Colon (tissue), 2 donors: ENCODE data around the gene RAB1B.
"Not testable (repeated sequence)": the region's sequence is repeated elsewhere in the genome, so short reads cannot be mapped to it uniquely, and the experiment has no call there.

Source experiments
- FAIRE-seq: peaks from 2 replicates; lab custom pipeline; 2012; peaks lifted over from hg19 to GRCh38; lab: Jason Lieb, UNC
- donor health status: control.
- donor health status: control.

RAB1B gene

DNA sequence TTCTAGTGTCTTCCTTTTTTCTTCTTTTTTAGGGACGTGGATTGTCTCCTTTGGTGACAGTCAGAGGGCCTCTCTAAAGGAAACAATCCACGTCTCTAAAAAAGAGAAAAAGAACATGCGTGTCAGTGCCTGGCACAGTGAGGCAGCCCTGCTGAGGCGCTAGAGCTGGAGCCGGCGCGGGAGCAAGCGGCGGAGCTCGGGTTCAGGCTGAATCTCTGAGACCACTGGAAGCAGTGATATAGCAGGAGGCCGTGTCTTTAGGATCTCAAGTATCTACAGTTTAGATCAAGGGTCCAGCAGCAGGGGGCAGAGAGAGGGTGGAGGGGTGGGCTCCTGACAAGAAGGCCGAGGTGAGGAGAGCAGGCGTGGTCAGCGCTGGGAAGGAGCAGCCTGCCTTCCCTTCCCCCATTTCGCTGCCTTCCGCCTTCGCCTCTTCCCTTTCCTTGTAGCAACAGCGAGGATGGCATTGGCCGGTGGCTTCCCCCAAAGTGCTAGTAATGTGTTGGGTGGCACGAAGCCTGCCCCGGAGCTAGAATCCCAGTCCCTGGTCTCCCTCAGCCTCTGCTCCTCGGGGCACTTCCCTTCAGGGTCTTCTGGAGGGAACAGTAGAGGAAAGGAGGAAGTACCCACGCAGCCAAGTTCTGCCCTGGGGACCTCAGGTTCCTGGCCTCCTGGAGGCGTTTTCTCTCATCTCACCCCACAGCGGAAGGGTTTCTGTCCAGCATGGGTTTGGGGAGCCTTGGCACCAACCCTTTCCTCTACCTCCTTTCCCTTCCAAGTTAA, 28.2 kb upstream of the RAB1B start:
- no peak for FAIRE-seq

DNA sequence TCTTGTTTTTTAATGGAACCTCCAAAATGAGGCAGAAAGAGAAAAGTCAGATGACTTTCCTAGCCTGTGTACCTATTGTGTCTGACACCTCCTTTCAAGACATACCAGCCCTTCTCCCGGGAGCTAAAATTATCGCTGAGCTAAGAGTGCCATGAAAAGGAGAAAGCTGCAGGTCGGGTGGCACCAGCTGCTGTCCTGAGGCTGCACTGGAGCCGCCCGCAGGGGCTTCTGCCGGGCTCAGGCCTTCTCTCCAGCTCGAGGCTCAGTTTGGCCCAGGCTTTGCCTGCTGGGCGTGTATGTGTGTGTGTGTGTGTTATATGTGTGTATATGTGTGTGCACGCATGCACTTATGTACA, 27.7 kb upstream of the RAB1B start:
- no peak for FAIRE-seq

DNA sequence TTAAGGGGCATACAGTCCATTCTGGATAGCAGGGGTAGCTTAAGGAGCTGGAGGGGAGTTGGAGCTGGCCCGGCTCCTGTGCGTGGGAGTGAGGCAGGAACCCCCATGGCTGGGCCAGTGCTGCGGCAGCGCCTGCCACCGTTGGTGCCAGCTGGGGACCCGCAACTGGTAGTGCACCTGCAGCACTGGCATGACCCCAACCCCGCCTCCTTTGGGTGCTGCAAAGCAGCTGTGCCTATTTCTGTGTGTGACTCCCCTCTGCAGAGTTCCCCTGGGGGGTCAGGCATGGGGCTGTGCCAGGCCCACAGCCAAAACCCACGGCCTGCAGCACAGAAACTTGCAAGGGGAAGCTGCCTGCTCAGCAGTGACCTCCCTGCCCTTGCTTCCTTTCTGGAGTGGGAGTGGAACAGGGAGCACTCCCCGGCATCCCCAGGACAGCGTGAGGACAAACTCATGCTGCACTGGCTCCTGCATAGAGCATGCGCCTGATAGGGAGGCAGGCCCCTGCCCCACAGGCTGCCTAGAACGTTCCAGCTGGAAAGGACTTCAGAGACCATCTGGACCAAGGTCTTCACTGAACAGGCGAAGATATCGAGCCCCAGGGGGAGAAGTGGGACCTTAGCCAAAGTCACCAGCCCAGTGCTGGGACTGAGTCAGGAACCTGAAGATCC, 26.2 kb upstream of the RAB1B start:
- FAIRE-seq, result no peak

DNA sequence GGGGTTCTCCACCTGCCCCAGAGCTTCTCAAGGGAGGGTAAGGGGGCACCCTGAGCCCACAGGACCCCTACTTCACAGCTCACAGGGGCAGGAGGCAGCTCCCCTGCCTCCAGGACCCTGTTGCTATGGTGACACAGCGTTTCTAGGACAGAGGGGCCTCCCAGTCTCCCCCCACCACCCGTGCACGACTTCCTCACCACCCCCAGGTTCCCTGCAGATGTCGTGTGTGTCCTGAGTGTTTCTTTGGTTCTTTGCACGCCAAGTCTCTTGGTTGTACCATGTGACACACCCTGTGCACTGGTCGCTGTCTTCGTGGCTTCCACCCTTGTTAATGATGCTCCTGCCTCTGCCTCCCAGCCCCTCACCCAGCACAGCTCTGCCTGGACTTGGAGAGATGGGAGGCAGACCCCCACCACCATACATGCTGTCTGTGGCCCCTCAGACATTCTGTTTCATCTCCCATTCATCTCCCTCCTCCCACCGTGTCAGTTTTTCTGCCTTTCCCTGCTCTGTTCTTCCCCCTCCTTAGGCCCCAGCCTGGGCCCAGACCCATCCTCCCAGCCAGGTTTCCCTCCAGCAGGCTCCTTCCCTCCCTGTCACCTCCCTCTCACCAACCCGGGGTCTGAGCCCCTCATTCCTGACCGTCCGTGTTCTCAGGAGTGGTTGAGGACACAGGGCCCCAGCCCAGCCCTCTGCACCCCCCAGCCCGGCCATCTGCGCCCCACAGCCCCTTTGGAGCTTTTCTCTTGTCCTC, 24.5 kb upstream of the RAB1B start:
- no peak for FAIRE-seq

DNA sequence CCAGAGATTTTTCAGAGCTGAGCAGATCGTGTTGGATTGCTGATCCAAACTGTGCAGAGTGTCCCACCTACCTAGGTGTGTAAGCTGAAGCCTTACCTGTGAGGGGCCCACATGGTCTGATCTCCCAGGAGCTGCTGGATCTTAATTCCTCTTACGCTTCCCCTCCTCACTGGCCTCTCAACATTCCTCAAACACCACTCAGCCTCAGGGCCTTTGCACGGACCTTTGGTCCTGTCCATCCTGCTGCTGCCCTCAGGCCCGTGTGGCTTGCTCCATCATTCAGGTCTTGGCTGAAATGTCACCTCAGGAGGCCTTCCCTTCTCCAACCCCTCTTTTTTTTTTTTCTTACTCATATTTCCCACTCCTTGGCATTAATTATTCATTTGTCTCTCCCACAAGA, 21.1 kb upstream of the RAB1B start:
- FAIRE-seq, result no peak

DNA sequence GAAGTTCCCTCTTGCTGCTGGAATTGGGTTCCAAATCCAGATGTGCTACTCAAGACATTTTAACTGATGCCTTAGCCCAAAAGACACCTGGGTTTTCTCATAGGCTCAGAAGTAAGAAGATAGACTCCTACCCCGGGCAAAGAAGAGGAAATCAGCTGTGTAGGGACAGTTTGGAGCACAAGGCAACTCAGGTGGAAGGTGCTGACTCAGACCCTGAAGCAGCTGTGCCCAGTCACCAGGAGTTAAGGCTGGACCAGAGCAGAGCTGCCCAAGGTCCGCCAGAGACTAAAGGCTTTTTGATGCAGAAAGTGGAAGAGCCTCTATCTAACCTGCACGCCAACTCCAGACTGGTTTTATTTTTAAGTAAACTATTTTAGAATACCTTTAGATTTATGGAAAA, 20.6 kb upstream of the RAB1B start:
- no peak for FAIRE-seq

DNA sequence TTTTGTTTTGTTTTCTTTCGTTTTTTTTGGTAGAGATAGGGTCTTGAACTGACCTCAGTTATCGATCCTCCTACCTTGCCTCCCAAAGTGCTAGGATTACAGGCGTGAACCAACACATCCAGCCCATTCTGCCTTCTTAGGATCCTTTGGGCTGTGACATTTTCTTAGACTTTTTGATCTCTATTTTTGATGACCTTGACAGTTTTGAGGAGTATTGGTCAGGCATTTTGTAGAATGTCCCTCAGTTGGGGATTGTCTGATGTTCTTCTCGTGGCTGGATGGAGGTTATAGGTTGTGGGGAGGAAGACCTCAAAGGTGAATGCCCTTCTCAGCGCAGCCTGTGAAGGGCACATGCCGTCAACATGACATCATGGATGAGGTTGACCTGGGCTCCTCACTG, 19.5 kb upstream of the RAB1B start:
- FAIRE-seq, result no peak

DNA sequence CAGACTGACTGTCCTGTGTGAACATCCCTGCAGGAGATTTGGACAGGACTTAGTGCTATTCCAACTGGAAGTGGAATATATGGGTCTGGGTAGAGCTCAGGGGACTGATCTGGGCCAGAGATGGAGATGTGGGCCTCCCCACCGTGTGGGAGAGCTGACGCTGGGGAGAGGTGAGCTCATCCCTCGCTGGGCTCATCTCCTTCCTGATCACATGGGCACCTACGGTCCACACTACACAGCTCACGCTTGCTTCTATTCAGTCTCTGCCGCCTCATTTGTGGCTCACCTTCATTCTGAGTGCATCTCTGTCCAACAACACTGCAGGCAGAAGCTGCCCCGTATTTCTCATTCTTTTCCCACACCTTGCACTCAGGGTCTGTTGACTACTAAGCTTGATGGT, 16.6 kb upstream of the RAB1B start:
- no peak for FAIRE-seq

DNA sequence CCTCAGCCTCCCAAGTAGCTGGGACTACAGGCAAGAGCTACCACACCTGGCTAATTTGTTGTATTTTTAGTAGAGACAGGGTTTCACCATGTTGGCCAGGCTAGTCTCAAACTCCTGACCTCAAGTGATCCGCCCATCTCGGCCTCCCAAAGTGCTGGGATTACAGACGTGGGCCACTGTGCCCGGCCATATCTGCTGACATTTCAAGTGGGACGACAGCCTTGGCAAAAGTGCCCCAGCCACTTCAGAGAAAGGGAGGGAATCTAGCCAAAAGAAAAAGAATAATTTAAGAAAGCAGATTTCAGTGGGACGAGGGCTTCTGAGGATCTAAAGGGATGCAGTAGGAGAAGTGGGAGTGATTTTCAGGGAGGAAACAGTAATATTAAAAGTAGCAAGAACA, 15.4 kb upstream of the RAB1B start:
- not testable (repeated sequence) for FAIRE-seq

DNA sequence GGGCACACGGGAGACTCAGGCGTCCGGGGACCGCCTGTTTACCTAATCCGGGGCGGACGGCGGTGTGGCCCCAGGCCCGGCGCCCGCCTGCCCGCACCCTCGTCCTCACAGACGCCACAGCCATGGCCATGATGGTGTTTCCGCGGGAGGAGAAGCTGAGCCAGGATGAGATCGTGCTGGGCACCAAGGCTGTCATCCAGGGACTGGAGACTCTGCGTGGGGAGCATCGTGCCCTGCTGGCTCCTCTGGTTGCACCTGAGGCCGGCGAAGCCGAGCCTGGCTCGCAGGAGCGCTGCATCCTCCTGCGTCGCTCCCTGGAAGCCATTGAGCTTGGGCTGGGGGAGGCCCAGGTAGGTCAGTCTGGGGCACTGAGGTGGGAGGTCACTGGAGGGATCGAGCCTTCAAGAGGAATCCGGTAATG, 10.0 kb upstream of the RAB1B start:
- FAIRE-seq, result no peak

DNA sequence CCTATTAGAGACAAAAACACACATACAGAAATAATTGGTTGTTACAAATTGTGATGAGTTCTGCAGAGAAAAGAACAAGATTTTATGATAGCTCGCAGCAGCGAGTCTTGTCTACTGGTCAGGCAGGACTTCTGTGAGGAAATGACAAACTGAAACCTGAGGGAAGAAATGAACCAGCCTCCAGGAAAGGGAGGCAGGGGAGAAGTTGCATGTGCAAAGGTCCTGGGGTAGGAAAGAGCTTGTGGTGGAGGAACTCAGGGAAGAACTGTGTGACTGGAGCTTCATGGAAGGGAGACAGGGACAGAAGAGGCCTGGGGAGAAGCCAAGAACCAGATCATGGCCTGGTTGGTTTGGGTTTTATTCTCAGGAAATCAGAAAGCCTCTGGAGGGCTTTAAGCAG, 9.2 kb upstream of the RAB1B start:
- FAIRE-seq, result no peak

DNA sequence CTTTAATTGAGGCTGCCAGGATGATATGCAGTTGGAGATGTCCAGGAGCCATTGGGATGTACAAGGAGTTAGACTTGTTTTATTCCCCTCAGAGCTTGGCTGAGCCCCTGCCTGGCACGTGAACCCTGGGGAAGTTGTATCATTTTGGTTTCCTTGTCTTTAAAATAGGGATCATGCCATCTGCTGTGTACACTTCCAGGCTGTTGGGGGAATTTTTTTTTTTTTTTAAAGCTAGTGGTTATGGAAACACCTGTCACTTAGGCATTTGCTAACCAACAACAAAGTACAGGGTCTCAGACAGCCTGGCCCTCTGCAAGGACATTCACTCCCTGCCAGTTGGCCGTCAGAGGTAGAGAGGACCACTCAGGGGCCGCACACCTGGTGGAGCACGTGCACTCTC, 8.5 kb upstream of the RAB1B start:
- no peak for FAIRE-seq

DNA sequence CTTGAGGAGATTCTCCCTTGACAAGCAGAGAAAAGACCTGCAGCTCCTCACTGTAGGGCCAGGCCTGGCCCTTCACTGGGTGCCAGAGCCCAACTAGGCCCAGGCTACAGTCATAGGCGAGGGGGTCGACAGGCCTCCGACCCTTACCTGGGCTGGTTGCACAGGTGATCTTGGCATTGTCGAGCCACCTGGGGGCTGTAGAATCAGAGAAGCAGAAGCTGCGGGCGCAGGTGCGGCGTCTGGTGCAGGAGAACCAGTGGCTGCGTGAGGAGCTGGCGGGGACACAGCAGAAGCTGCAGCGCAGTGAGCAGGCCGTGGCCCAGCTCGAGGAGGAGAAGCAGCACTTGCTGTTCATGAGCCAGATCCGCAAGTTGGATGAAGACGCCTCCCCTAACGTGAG, 6.9 kb upstream of the RAB1B start:
- no peak for FAIRE-seq

DNA sequence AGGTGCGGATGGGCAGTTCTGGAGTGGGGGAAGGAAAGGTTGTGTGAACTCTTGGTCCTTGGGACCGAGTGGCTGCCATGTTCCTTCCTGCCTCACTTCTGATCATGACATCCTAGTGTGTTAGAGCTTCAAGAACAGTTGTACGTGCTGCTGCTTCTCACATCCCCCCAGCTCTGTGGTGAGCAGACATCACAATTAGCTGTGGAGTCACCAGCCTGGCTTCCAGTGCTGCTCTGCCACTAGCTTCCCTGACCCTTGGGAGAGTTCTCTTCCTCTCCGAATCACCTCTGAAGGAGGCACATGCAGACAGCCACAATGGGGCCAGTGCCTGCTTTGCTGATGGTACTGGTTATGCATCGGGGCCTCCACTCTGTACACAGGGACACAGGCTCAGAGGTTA, 6.2 kb upstream of the RAB1B start:
- FAIRE-seq, result no peak

DNA sequence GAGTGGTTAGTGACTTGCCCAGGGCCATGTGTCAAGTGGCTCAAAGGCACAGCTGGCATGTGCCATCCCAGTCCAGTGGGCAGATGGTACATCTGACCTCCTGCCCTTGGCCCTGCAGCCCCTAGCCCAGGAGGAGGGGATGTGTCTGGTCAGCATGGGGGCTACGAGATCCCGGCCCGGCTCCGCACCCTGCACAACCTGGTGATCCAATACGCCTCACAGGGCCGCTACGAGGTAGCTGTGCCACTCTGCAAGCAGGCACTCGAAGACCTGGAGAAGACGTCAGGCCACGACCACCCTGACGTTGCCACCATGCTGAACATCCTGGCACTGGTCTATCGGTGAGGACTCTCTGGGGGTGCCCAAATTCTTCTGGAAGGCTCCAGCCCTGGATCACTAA, 5.7 kb upstream of the RAB1B start:
- FAIRE-seq, result no peak

DNA sequence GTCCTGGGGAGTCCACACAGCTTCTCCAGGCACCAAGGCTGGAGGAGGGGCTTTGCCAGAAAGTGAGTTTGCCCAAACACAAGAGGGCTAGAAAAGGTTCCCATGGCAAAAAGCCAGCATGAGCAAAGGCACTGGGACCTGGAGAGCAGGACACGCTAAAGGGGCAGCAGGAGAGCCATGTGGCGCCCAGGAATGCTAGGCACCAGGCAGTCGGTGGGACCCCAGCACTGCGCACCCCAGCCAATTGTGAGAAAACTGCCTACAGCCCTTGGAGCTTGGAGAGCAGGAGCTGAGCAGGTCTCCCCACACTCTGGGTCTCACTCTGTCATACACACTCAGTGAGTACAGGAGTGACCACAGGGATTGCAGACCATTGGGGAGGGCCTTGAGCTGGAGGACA, 5.2 kb upstream of the RAB1B start:
- FAIRE-seq, result no peak

DNA sequence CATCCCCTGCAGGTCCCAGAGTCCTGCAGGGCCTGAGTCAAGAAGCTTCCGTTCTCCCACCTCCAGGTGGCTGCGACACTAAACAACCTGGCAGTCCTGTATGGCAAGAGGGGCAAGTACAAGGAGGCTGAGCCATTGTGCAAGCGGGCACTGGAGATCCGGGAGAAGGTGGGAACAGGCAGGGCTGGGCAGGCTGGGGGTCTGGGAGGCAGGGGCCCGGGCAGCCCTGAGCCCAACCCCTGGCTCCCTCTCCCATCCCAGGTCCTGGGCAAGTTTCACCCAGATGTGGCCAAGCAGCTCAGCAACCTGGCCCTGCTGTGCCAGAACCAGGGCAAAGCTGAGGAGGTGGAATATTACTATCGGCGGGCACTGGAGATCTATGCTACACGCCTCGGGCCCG, 4.7 kb upstream of the RAB1B start:
- FAIRE-seq, result no peak

DNA sequence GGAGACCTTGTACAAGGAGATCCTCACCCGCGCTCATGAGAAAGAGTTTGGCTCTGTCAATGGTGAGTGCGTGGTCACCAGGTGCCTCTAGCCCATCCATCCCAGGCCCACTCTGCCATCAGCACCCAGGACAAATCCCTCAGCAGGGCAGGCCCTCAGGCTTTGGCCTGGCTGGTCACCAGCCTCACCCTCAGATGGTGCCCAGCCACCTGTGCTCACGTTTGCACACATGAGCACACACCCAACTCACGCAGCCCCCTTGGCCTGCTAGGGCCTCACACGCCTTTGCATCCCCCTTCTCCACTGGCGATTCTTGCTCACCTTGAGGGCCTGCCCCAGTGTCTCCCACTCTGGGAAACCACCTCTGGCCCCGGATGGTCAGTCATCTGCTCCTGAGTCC, 4.1 kb upstream of the RAB1B start:
- FAIRE-seq, result no peak

DNA sequence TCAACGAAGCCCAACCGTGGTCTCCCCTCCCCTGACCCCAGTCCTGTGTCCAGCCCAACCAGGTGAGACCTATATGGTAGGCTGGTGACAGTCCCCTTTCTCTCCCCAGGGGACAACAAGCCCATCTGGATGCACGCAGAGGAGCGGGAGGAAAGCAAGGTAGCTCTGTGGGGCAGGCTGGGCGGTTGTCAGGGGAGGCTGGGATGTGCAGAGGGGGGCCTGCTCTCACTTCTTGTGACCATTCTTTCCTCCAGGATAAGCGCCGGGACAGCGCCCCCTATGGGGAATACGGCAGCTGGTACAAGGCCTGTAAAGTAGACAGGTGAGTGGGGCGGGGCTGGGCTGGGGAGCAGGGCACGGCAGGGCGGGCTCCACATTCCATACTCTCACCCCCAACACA, 3.5 kb upstream of the RAB1B start:
- no peak for FAIRE-seq

DNA sequence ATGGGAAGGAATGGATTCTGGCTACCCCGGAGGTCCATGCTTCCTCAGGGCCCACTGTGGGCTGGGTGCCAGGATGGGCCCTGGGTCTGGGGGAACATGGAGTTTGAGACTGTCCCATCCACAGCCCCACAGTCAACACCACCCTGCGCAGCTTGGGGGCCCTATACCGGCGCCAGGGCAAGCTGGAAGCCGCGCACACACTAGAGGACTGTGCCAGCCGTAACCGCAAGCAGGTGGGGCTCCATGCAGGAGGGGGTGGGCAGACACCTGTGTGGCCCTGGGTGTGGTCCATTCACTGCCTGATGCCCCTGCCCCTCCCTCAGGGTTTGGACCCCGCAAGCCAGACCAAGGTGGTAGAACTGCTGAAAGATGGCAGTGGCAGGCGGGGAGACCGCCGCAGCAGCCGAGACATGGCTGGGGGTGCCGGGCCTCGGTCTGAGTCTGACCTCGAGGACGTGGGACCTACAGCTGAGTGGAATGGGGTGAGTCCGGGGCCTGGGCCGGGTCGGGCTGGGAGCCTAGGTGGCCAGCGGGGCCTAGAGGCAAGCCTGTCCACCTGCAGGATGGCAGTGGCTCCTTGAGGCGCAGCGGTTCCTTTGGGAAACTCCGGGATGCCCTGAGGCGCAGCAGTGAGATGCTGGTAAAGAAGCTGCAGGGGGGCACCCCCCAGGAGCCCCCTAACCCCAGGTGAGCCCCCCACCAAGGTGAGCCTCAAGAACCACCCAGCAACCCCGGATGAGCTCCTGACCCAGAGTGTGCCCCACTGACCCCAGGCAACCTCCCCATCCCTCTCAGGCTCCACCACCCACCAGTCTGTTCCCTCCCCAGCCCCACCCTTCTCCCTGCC, 2.7 kb upstream of the RAB1B start:
- no peak for FAIRE-seq

DNA sequence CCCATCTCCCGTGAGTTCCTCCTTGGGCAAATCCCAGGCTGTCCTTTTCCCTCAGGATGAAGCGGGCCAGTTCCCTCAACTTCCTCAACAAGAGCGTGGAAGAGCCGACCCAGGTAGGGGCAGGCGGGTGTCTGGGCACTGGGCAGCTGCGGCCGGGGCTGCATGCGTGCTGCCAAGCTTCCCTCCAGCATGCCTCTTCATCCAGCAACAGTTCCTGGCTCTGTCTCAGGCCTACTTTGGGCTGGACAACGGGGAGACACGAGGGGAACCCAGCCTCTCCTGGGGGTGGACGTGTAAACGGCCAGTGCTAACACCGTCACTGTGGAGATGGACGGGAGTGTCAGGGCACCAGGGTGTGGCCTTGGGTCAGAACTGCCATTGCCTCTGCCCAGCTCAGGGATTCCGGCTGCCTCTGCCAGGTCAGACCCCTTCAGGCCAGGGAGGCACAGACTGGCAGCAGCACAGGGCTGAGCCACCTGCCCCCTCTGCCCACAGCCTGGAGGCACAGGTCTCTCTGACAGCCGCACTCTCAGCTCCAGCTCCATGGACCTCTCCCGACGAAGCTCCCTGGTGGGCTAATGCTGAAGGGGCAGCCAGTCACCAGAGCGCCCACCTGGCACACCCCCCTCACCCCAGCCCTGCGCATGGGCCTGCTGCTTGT, 1.9 kb upstream of the RAB1B start:
- no peak for FAIRE-seq

DNA sequence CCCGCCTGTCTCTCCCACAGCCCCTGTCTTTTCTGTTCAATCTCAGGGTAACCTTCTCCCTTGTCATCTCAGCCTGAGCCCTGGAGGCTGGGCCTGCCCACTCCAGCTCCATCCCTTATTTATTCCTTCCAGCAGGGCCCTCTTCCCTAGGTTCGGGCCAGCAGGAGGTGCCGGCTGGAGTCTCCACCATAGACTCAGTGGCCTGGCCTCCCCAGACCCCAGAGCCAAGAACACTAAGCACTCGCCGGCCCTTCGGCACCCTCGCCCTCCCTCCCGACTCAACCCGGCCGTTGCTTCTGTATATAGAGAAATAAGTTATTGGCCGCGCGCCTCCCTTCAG, 1.4 kb upstream of the RAB1B start:
- FAIRE-seq, result no peak
